ENCODE results near the gene NHLRC4.

NHLRC4 gene

GRCh38 chr16:520847-521246 is 46.0 kb upstream of the NHLRC4 start:
- Histone ChIP-seq H3K27ac (no peak overlapping the region), H2AFZ (ENCODE audit: low read depth) (no peak overlapping the region), H3K36me3 (ENCODE audit: insufficient read depth) (no peaks in the 10 kb centered on the region), H3K4me3 (IDR thresholded peaks at IDR 0.05; ENCODE audit: insufficient read depth, low read depth, low read length) (no peak overlapping the region), H3K4me1 (ENCODE audit: low read depth, poor library complexity, severe bottlenecking) (peaks cover 5% of the 10 kb centered on the region), H4K20me1 (ENCODE audit: insufficient read depth) (no peaks in the 10 kb centered on the region), H3K27me3 (ENCODE audit: insufficient read depth, low read depth) (no peaks in the 10 kb centered on the region), H3K9ac (no peak overlapping the region), H3K4me2 (no peak overlapping the region), H3K79me2 (ENCODE audit: insufficient read depth, low read depth) (peaks cover 5% of the 10 kb centered on the region; the same call in 1 of the 2 replicates)
- no peak for TF ChIP-seq CTCF (conservative IDR thresholded peaks at IDR 0.05; ENCODE audit: low read depth, low read length)

GRCh38 chr16:521381-522210 is 45.2 kb upstream of the NHLRC4 start:
- Histone ChIP-seq H3K36me3 (ENCODE audit: insufficient read depth) (no peaks in the 10 kb centered on the region), H2AFZ (ENCODE audit: low read depth) (no peak overlapping the region), H4K20me1 (ENCODE audit: insufficient read depth) (no peaks in the 10 kb centered on the region), H3K27ac (no peak overlapping the region), H3K4me1 (ENCODE audit: low read depth, poor library complexity, severe bottlenecking) (peaks cover 10% of the 10 kb centered on the region), H3K79me2 (ENCODE audit: insufficient read depth, low read depth) (peaks cover 12% of the 10 kb centered on the region; the same call in 1 of the 2 replicates), H3K4me2 (no peak overlapping the region), H3K4me3 (IDR thresholded peaks at IDR 0.05; ENCODE audit: insufficient read depth, low read depth, low read length) (no peak overlapping the region), H3K9ac (no peak overlapping the region), H3K27me3 (ENCODE audit: insufficient read depth, low read depth) (no peaks in the 10 kb centered on the region)
- TF ChIP-seq CTCF (conservative IDR thresholded peaks at IDR 0.05; ENCODE audit: low read depth, low read length) = no peak

GRCh38 chr16:522320-523096 is 44.3 kb upstream of the NHLRC4 start:
- Histone ChIP-seq H3K36me3 (ENCODE audit: insufficient read depth) (no peaks in the 10 kb centered on the region), H3K9ac (no peak overlapping the region), H3K27me3 (ENCODE audit: insufficient read depth, low read depth) (no peaks in the 10 kb centered on the region), H3K4me3 (IDR thresholded peaks at IDR 0.05; ENCODE audit: insufficient read depth, low read depth, low read length) (no peak overlapping the region), H3K27ac (no peak overlapping the region), H2AFZ (ENCODE audit: low read depth) (no peak overlapping the region), H3K4me1 (ENCODE audit: low read depth, poor library complexity, severe bottlenecking) (peaks cover 10% of the 10 kb centered on the region), H4K20me1 (ENCODE audit: insufficient read depth) (no peaks in the 10 kb centered on the region), H3K79me2 (ENCODE audit: insufficient read depth, low read depth) (peaks cover 16% of the 10 kb centered on the region; the same call in 1 of the 2 replicates), H3K4me2 (no peak overlapping the region)
- TF ChIP-seq CTCF (conservative IDR thresholded peaks at IDR 0.05; ENCODE audit: low read depth, low read length) = no peak

GRCh38 chr16:523097-523741 is 43.6 kb upstream of the NHLRC4 start:
- H3K27ac ChIP-seq = no peak overlapping the region
- H3K27me3 ChIP-seq (ENCODE audit: insufficient read depth, low read depth) = no peaks in the 10 kb centered on the region
- H3K4me1 ChIP-seq (ENCODE audit: low read depth, poor library complexity, severe bottlenecking) = peaks cover 10% of the 10 kb centered on the region
- no peak overlapping the region for H3K9ac ChIP-seq
- H3K4me3 ChIP-seq (IDR thresholded peaks at IDR 0.05; ENCODE audit: insufficient read depth, low read depth, low read length) = no peak overlapping the region
- no peak overlapping the region for H2AFZ ChIP-seq (ENCODE audit: low read depth)
- no peak overlapping the region for H3K4me2 ChIP-seq
- H3K36me3 ChIP-seq (ENCODE audit: insufficient read depth) = no peaks in the 10 kb centered on the region
- no peaks in the 10 kb centered on the region for H4K20me1 ChIP-seq (ENCODE audit: insufficient read depth)
- TF ChIP-seq CTCF (conservative IDR thresholded peaks at IDR 0.05; ENCODE audit: low read depth, low read length) = no peak
- peaks cover 18% of the 10 kb centered on the region for H3K79me2 ChIP-seq (ENCODE audit: insufficient read depth, low read depth)
